PC-9 (cell line): ENCODE data around the gene SERHL2.

ENCODE experiments used
- CTCF ChIP-seq: fragments of 200-600 bp; sonication (generic); conservative IDR thresholded peaks from 2 replicates; pipeline ENCODE4 v1.6.1; 2017; ENCODE audit warnings: mixed run types, antibody characterized with exemption, mild to moderate bottlenecking, moderate library complexity
- EZH2 ChIP-seq: fragments of 200-600 bp; sonication (generic); IDR thresholded peaks from 2 replicates; pipeline ENCODE4 v1.8.0; 2017; ENCODE audit warnings: antibody characterized with exemption, low read depth

GRCh38 chr22:42577623-42578240, 24.0 kb downstream of the SERHL2 start:
- TF ChIP-seq CTCF (no peak), EZH2 (no peak)
